HepG2 (cell line): ENCODE data around the gene MUC6.

Experiments
- ARNT ChIP-seq: fragments of 450-650 bp; IDR thresholded peaks from 2 replicates; pipeline ENCODE4 v1.6.1; 2017
- BORCS8-MEF2B ChIP-seq: sonication (generic); formaldehyde crosslinking; IDR thresholded peaks from 2 replicates; pipeline ENCODE4 v1.8.0; 2022; ENCODE audit warnings: mild to moderate bottlenecking, missing genetic modification reagents
- CREB1 ChIP-seq, 2 experiments: fragments of 450-650 bp in 1 of 2; IDR thresholded peaks; 2 replicates each; pipeline ENCODE4 v1.6.1; 2016 to 2017; ENCODE audit warnings: control low read depth in 1 of 2, mild to moderate bottlenecking in 1 of 2, missing compliant biosample characterization in 1 of 2, missing genetic modification characterization in 1 of 2
- GABPA ChIP-seq, 2 experiments: IDR thresholded peaks; 2 replicates each; pipeline ENCODE4 v1.6.1; 2011 to 2016; ENCODE audit warnings: low read depth in 2 of 2, low read length in 1 of 2, missing biosample characterization in 1 of 2, missing genetic modification characterization in 1 of 2
- NFIC ChIP-seq: IDR thresholded peaks from 2 replicates; pipeline ENCODE4 v1.6.1; 2012; ENCODE audit warnings: mild to moderate bottlenecking, low read length, inconsistent platforms
- RFX5 ChIP-seq: IDR thresholded peaks from 2 replicates; pipeline ENCODE4 v1.6.1; 2011; ENCODE audit warnings: low read depth, low read length, improper control_type of control experiment
- SNRNP70 ChIP-seq: fragments of 200-400 bp; formaldehyde crosslinking; IDR thresholded peaks from 2 replicates; pipeline ENCODE4 v1.6.1; 2017; ENCODE audit warnings: mild to moderate bottlenecking, low read depth, low read length, moderate library complexity
- ZNF460 ChIP-seq: sonication (generic); formaldehyde crosslinking; IDR thresholded peaks from 2 replicates; pipeline ENCODE4 v1.5.1; 2020; ENCODE audit warnings: missing genetic modification reagents, mild to moderate bottlenecking, borderline replicate concordance
- ZNF773 ChIP-seq: sonication (generic); formaldehyde crosslinking; IDR thresholded peaks from 2 replicates; pipeline ENCODE4 v1.4.0; 2020; ENCODE audit warnings: missing genetic modification reagents, borderline replicate concordance
- ZZZ3 ChIP-seq: sonication (generic); formaldehyde crosslinking; IDR thresholded peaks from 2 replicates; pipeline ENCODE4 v1.4.0; 2020; ENCODE audit warnings: missing genetic modification reagents, mild to moderate bottlenecking, borderline replicate concordance
- TF ChIP-seq, protein P1 (sequence below), 2 experiments: IDR thresholded peaks; 2 replicates each; pipeline ENCODE4 v1.6.1; 2011 to 2012; ENCODE audit warnings: low read length in 2 of 2, borderline replicate concordance in 1 of 2, low read depth in 1 of 2, mild to moderate bottlenecking in 1 of 2, moderate library complexity in 1 of 2
- TF ChIP-seq, protein P2 (sequence below): sonication (generic); formaldehyde crosslinking; IDR thresholded peaks from 2 replicates; pipeline ENCODE4 v1.5.0; 2020; ENCODE audit warnings: mild to moderate bottlenecking, missing genetic modification reagents, moderate library complexity
- TF ChIP-seq, protein P3 (sequence below): sonication (generic); formaldehyde crosslinking; IDR thresholded peaks from 2 replicates; pipeline ENCODE4 v1.4.0; 2020; ENCODE audit warnings: missing genetic modification reagents
- TF ChIP-seq, protein P4 (sequence below), 2 experiments: sonication (generic) in 1 of 2; formaldehyde crosslinking in 1 of 2; IDR thresholded peaks; 2 replicates each; pipeline versions ENCODE4 v1.5.1 to v1.6.1; 2011 to 2020; ENCODE audit warnings: borderline replicate concordance in 1 of 2, low read depth in 1 of 2, low read length in 1 of 2, mild to moderate bottlenecking in 1 of 2, missing genetic modification reagents in 1 of 2, moderate library complexity in 1 of 2

DNA sequence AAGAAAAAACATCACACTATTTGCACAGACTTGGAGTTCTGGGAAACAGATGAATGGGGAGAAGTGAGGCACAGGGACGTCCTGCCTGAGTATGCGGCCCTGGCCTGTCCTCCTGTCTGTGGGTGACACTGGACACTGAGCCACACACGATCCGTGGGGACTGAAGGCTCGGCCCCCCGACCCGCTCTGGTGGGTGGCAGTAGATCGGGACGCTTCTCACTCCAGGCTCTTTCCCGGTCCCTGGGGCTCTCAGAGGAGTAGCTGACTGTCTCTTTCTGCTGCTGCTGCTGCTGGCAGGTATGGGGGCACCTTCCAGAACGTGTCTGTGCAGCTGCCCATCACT, 27.7 kb downstream of the MUC6 start:
- TF ChIP-seq SNRNP70 (no peak), ARNT (no peak), NFIC (no peak), CREB1 (IDR thresholded peaks at IDR 0.05) (no peak), CREB1 (CRISPR knock-in tag; IDR thresholded peaks at IDR 0.05) (no peak), ZNF773 (no peak), ZZZ3 (CRISPR knock-in tag) (no peak), RFX5 (no peak), ZNF460 (CRISPR knock-in tag) (no peak), BORCS8-MEF2B (CRISPR knock-in tag) (no peak), GABPA (IDR thresholded peaks at IDR 0.05; ENCODE audit: low read depth, low read length) (no peak), GABPA (CRISPR knock-in tag; IDR thresholded peaks at IDR 0.05; ENCODE audit: low read depth) (no peak)
- TF ChIP-seq, protein P1, sequence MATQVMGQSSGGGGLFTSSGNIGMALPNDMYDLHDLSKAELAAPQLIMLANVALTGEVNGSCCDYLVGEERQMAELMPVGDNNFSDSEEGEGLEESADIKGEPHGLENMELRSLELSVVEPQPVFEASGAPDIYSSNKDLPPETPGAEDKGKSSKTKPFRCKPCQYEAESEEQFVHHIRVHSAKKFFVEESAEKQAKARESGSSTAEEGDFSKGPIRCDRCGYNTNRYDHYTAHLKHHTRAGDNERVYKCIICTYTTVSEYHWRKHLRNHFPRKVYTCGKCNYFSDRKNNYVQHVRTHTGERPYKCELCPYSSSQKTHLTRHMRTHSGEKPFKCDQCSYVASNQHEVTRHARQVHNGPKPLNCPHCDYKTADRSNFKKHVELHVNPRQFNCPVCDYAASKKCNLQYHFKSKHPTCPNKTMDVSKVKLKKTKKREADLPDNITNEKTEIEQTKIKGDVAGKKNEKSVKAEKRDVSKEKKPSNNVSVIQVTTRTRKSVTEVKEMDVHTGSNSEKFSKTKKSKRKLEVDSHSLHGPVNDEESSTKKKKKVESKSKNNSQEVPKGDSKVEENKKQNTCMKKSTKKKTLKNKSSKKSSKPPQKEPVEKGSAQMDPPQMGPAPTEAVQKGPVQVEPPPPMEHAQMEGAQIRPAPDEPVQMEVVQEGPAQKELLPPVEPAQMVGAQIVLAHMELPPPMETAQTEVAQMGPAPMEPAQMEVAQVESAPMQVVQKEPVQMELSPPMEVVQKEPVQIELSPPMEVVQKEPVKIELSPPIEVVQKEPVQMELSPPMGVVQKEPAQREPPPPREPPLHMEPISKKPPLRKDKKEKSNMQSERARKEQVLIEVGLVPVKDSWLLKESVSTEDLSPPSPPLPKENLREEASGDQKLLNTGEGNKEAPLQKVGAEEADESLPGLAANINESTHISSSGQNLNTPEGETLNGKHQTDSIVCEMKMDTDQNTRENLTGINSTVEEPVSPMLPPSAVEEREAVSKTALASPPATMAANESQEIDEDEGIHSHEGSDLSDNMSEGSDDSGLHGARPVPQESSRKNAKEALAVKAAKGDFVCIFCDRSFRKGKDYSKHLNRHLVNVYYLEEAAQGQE (IDR thresholded peaks at IDR 0.05; ENCODE audit: borderline replicate concordance in 1 of 2, low read depth in 1 of 2, low read length in 2 of 2), result no peak
- TF ChIP-seq, protein P2, sequence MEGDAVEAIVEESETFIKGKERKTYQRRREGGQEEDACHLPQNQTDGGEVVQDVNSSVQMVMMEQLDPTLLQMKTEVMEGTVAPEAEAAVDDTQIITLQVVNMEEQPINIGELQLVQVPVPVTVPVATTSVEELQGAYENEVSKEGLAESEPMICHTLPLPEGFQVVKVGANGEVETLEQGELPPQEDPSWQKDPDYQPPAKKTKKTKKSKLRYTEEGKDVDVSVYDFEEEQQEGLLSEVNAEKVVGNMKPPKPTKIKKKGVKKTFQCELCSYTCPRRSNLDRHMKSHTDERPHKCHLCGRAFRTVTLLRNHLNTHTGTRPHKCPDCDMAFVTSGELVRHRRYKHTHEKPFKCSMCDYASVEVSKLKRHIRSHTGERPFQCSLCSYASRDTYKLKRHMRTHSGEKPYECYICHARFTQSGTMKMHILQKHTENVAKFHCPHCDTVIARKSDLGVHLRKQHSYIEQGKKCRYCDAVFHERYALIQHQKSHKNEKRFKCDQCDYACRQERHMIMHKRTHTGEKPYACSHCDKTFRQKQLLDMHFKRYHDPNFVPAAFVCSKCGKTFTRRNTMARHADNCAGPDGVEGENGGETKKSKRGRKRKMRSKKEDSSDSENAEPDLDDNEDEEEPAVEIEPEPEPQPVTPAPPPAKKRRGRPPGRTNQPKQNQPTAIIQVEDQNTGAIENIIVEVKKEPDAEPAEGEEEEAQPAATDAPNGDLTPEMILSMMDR (CRISPR knock-in tag), result no peak
- TF ChIP-seq, protein P3, sequence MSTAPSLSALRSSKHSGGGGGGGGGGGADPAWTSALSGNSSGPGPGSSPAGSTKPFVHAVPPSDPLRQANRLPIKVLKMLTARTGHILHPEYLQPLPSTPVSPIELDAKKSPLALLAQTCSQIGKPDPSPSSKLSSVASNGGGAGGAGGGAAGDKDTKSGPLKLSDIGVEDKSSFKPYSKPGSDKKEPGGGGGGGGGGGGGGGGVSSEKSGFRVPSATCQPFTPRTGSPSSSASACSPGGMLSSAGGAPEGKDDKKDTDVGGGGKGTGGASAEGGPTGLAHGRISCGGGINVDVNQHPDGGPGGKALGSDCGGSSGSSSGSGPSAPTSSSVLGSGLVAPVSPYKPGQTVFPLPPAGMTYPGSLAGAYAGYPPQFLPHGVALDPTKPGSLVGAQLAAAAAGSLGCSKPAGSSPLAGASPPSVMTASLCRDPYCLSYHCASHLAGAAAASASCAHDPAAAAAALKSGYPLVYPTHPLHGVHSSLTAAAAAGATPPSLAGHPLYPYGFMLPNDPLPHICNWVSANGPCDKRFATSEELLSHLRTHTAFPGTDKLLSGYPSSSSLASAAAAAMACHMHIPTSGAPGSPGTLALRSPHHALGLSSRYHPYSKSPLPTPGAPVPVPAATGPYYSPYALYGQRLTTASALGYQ (CRISPR knock-in tag), result no peak
- TF ChIP-seq, protein P4, sequence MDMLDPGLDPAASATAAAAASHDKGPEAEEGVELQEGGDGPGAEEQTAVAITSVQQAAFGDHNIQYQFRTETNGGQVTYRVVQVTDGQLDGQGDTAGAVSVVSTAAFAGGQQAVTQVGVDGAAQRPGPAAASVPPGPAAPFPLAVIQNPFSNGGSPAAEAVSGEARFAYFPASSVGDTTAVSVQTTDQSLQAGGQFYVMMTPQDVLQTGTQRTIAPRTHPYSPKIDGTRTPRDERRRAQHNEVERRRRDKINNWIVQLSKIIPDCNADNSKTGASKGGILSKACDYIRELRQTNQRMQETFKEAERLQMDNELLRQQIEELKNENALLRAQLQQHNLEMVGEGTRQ (IDR thresholded peaks at IDR 0.05; ENCODE audit: low read depth, low read length), result no peak
- TF ChIP-seq, protein P4 (CRISPR knock-in tag; IDR thresholded peaks at IDR 0.05; ENCODE audit: borderline replicate concordance), result no peak
